Fibroblast of skin of right quadriceps (primary cell): Measurements from ENCODE around the gene U2AF2.
"Not testable (repeated sequence)": the region's sequence is repeated elsewhere in the genome, so short reads cannot be mapped to it uniquely, and the experiment has no call there.

ENCODE experiments used
- DNase-seq: peaks from one replicate; pipeline ENCODE4 v3.0.0-alpha.2; 2013

Gene U2AF2

GRCh38 chr19:55692681-55693081, 37.8 kb downstream of the U2AF2 start:
- no peak for DNase-seq

- DNase-seq, result no peak
These were observed 38.6 kb downstream of the U2AF2 start for GRCh38 chr19:55693336-55693974.

GRCh38 chr19:55694241-55694655, 39.4 kb downstream of the U2AF2 start:
- no peak for DNase-seq

- no peak for DNase-seq
These were observed 40.0 kb downstream of the U2AF2 start for GRCh38 chr19:55694656-55695491.

GRCh38 chr19:55695511-55696290, 40.9 kb downstream of the U2AF2 start:
- DNase-seq, result no peak

- no peak for DNase-seq
These were observed 41.6 kb downstream of the U2AF2 start for GRCh38 chr19:55696301-55697068.

GRCh38 chr19:55697069-55697440, 42.2 kb downstream of the U2AF2 start:
- DNase-seq, result no peak

- no peak for DNase-seq
These were observed 42.9 kb downstream of the U2AF2 start for GRCh38 chr19:55697698-55698097.

- DNase-seq, result no peak
These were observed 43.4 kb downstream of the U2AF2 start for GRCh38 chr19:55698256-55698655.

GRCh38 chr19:55699221-55699620, 44.4 kb downstream of the U2AF2 start:
- DNase-seq, result no peak

GRCh38 chr19:55700813-55701212, 46.0 kb downstream of the U2AF2 start:
- no peak for DNase-seq

GRCh38 chr19:55702131-55702627, 47.3 kb downstream of the U2AF2 start:
- no peak for DNase-seq

GRCh38 chr19:55703790-55704215, 49.0 kb downstream of the U2AF2 start:
- DNase-seq, result no peak

GRCh38 chr19:55704494-55705245, 49.8 kb downstream of the U2AF2 start:
- DNase-seq, result no peak

GRCh38 chr19:55705972-55706371, 51.1 kb downstream of the U2AF2 start:
- no peak for DNase-seq

GRCh38 chr19:55711719-55712118, 56.9 kb downstream of the U2AF2 start:
- DNase-seq, result no peak

GRCh38 chr19:55712804-55713631, 58.2 kb downstream of the U2AF2 start:
- DNase-seq, result no peak

GRCh38 chr19:55716531-55716930, 61.7 kb downstream of the U2AF2 start:
- no peak for DNase-seq

GRCh38 chr19:55717251-55717650, 62.4 kb downstream of the U2AF2 start:
- no peak for DNase-seq

- DNase-seq, result not testable (repeated sequence)
These were observed 63.3 kb downstream of the U2AF2 start for GRCh38 chr19:55717879-55718711.
